ENCODE data around the gene ADAP1. TPM values are rescaled to one million over a fixed set of nuclear protein-coding genes. Genes with fewer than 3 reads are reported as not detected.

The ADAP1 gene
- total and polyA plus RNA-seq, 2 of the 13 experiments (the other 11 are each of a cell fraction or from before 2014, with no cell fraction given): 10.5 to 24.6 TPM

GRCh38 chr7:953547-954327 lies 743 bp downstream of the ADAP1 start (continued):
- no peak for TF ChIP-seq SP140L (CRISPR knock-in tag; IDR thresholded peaks at IDR 0.05; ENCODE audit: borderline replicate concordance)
- no peak for TF ChIP-seq CAMTA2 (CRISPR knock-in tag; IDR thresholded peaks at IDR 0.05; ENCODE audit: borderline replicate concordance)
- TF ChIP-seq HOXA7 (CRISPR knock-in tag; IDR thresholded peaks at IDR 0.05): no peak
- TF ChIP-seq NFE2 (CRISPR knock-in tag; IDR thresholded peaks at IDR 0.05): no peak
- no peak for TF ChIP-seq ZNF691 (CRISPR knock-in tag; IDR thresholded peaks at IDR 0.05; ENCODE audit: borderline replicate concordance, low read depth)
- TF ChIP-seq FOXC1 (CRISPR knock-in tag; IDR thresholded peaks at IDR 0.05; ENCODE audit: borderline replicate concordance): no peak
- TF ChIP-seq ZNF746 (CRISPR knock-in tag; IDR thresholded peaks at IDR 0.05): no peak
- TF ChIP-seq ZNF788 (CRISPR knock-in tag; IDR thresholded peaks at IDR 0.05; ENCODE audit: borderline replicate concordance): peak; percentile 52; the same call in 1 of the 2 replicates
- TF ChIP-seq TBX3 (IDR thresholded peaks at IDR 0.05; ENCODE audit: borderline replicate concordance): no peak
- 0 out of 2 replicates have a peak, but pooled peaks have one; percentile 76 for TF ChIP-seq ZSCAN22 (CRISPR knock-in tag; IDR thresholded peaks at IDR 0.05)
- TF ChIP-seq HDAC1 (CRISPR knock-in tag; IDR thresholded peaks at IDR 0.05): no peak
- TF ChIP-seq AHDC1 (CRISPR knock-in tag; IDR thresholded peaks at IDR 0.05; ENCODE audit: borderline replicate concordance): no peak
- TF ChIP-seq ERF (CRISPR knock-in tag; IDR thresholded peaks at IDR 0.05): no peak
- no peak for TF ChIP-seq ZBTB42 (CRISPR knock-in tag; IDR thresholded peaks at IDR 0.05)
- peak; percentile 47 for TF ChIP-seq ZBTB38 (CRISPR knock-in tag; IDR thresholded peaks at IDR 0.05)
- TF ChIP-seq SKIL (CRISPR knock-in tag; IDR thresholded peaks at IDR 0.05; ENCODE audit: borderline replicate concordance): no peak
- TF ChIP-seq ZNF337 (CRISPR knock-in tag; IDR thresholded peaks at IDR 0.05; ENCODE audit: borderline replicate concordance, low read depth): no peak
- no peak for TF ChIP-seq ZMAT5 (CRISPR knock-in tag; IDR thresholded peaks at IDR 0.05; ENCODE audit: borderline replicate concordance, low read depth)
- TF ChIP-seq ZNF207 (IDR thresholded peaks at IDR 0.05; ENCODE audit: borderline replicate concordance): no peak
- no peak for TF ChIP-seq ZNF12 (CRISPR knock-in tag; IDR thresholded peaks at IDR 0.05)
